OCI-LY3 (cell line): ENCODE data around the gene LRRC23.

ENCODE experiments used
- H2AFZ ChIP-seq: fragments of 200-600, 300-600 bp; shearing (Covaris generic); 2 replicates; pipeline ENCODE4 v1.6.0; 2014; ENCODE audit warnings: antibody characterized with exemption, low read depth, low read length
- H3K27ac ChIP-seq: fragments of 200-600, 300-600 bp; sonication (generic); 2 replicates; pipeline ENCODE4 v1.5.1; 2014; ENCODE audit warnings: mild to moderate bottlenecking, low read length, moderate library complexity, mixed read lengths
- H3K27me3 ChIP-seq: fragments of 200-600, 300-600 bp; sonication (generic); 2 replicates; pipeline ENCODE4 v1.6.1; 2014; ENCODE audit warnings: low read depth, low read length, mixed read lengths
- H3K36me3 ChIP-seq: fragments of 200-600, 300-600 bp; sonication (generic); replicated peaks from 2 replicates; pipeline ENCODE3; 2014; ENCODE audit warnings: low read depth, low read length, mixed read lengths
- H3K4me1 ChIP-seq: fragments of 300-600, 200-600 bp; sonication (generic); 2 replicates; pipeline ENCODE4 v1.6.1; 2014; ENCODE audit warnings: low read length, mixed read lengths
- H3K4me2 ChIP-seq: fragments of 200-600, 300-600 bp; sonication (generic); 2 replicates; pipeline ENCODE4 v1.6.1; 2014; ENCODE audit warnings: low read length, mixed read lengths
- H3K4me3 ChIP-seq: fragments of 300-600, 200-600 bp; sonication (generic); 2 replicates; pipeline ENCODE4 v1.5.1; 2014; ENCODE audit warnings: antibody characterized with exemption, mild to moderate bottlenecking, low read length, moderate library complexity
- H3K79me2 ChIP-seq: fragments of 300-600, 200-600 bp; shearing (Covaris generic); 2 replicates; pipeline ENCODE4 v1.6.1; 2014; ENCODE audit warnings: mild to moderate bottlenecking, low read length, mixed read lengths
- H3K9ac ChIP-seq: fragments of 300-600, 200-600 bp; shearing (Covaris generic); 2 replicates; pipeline ENCODE4 v1.6.0; 2014; ENCODE audit warnings: mild to moderate bottlenecking, low read length, moderate library complexity
- H3K9me3 ChIP-seq: fragments of 200-600, 300-600 bp; shearing (Covaris generic); 2 replicates; pipeline ENCODE4 v1.6.1; 2014; ENCODE audit warnings: low read length, mixed read lengths; ENCODE audit not compliant: insufficient read depth
- H4K20me1 ChIP-seq: fragments of 200-600, 300-600 bp; sonication (generic); 2 replicates; pipeline ENCODE4 v1.6.1; 2016; ENCODE audit warnings: low read length, mixed read lengths; ENCODE audit not compliant: insufficient read depth
- CTCF ChIP-seq: fragments of 200-600, 300-600 bp; sonication (generic); IDR thresholded peaks from 2 replicates; pipeline ENCODE4 v1.5.1; 2014; ENCODE audit warnings: antibody characterized with exemption, low read length, low read depth
- EZH2phosphoT487 ChIP-seq: fragments of 200-600 bp; shearing (Covaris generic); IDR thresholded peaks from 2 replicates; pipeline ENCODE4 v1.6.1; 2018; ENCODE audit warnings: antibody characterized with exemption, mixed run types, low read depth

Gene LRRC23

DNA sequence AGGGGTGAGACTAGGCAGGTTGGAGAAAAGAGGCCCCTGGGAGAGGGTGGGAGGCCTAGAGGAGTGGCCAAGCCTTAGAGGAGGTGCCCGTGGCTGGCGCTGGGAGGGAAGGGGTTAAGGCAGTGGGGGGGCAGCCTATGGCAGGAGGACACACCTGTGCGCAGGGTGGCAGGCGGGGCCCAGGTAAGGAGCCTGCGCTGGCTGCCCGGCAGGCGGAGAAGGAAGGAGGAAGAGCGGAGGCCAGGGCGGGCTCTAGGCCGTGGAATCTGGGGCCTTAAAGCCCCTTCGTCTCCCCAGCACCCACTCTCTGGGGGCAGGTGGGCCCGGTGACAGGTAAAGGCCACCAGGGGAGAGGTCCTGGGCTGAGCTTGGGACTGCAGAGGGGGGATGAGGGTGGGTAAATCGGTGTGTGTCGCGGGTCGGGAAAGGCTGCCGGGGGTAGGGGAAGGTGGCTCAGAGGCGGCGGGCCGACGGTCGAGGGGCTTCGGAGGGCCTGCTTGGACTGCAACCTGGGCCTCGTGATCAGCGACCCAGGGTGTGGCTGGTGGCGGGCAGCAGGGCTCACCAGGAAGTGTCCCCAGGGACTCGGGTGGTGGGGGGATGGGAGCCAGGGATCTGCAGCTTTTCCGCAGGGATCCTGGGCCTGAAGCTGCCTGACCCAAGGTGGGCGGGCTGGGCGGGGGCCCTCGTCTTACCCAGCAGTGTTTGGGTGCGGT is 58.6 kb downstream of the LRRC23 start:
- TF ChIP-seq CTCF (no peak), EZH2phosphoT487 (no peak)
- Histone ChIP-seq H3K36me3 (peaks cover 49% of the 10 kb centered on the region), H3K4me1 (peaks cover 51% of the 10 kb centered on the region), H3K4me3 (no peak overlapping the region), H4K20me1 (no peaks in the 10 kb centered on the region), H3K9ac (no peak overlapping the region), H3K27ac (no peak overlapping the region), H3K4me2 (no peak overlapping the region), H2AFZ (no peak overlapping the region), H3K9me3 (no peaks in the 10 kb centered on the region), H3K79me2 (peaks cover 6% of the 10 kb centered on the region), H3K27me3 (no peaks in the 10 kb centered on the region)
